ENCODE measurements around the gene SLC39A5. TPM values are rescaled to one million over a fixed set of nuclear protein-coding genes. Genes with fewer than 3 reads are reported as not detected.
A peak's percentile ranks its signal among the peaks of the same experiment; 100 is the strongest.
"Not testable (repeated sequence)": the region's sequence is repeated elsewhere in the genome, so short reads cannot be mapped to it uniquely, and the experiment has no call there.

SLC39A5 gene
- total RNA-seq, 2 donors from 2014 or later, result 306 to 333 TPM

- TF ChIP-seq CTCF (IDR thresholded peaks at IDR 0.05) (peak; percentile 64 to 94 (median 90)), POLR2A (IDR thresholded peaks at IDR 0.05) (no peak)
- no peak overlapping the region for H3K4me3 ChIP-seq
- H3K27ac ChIP-seq, result no peak overlapping the region
- no peaks in the 10 kb centered on the region for H3K27me3 ChIP-seq
- WGBS, 2 donors, result 23 to 53% methylated on average over 1 of the region's 1 CpG
- intact Hi-C loops (cut with DNase I), result no loop called here
- H3K36me3 ChIP-seq (replicated peaks in 1 of 2; ENCODE audit: insufficient read depth in 1 of 2, low read depth in 2 of 2), result no peaks in the 10 kb centered on the region
- ATAC-seq, result peak; percentile 20
- peak; percentile 85 to 90 (median 86) for DNase-seq
- H3K9me3 ChIP-seq, result no peaks in the 10 kb centered on the region
- peaks cover 13% of the 10 kb centered on the region for H3K4me1 ChIP-seq
Observed at GRCh38 chr12:56193025-56193578, 36.7 kb upstream of the SLC39A5 start.

- ATAC-seq (peak; percentile 28), DNase-seq (peak in 1 of 4 donors; percentile 10)
- H3K27ac ChIP-seq; H3K4me1 ChIP-seq; intact Hi-C loops (cut with DNase I); H3K9me3 ChIP-seq; H3K27me3 ChIP-seq; H3K36me3 ChIP-seq (replicated peaks in 1 of 2; ENCODE audit: insufficient read depth in 1 of 2, low read depth in 2 of 2); H3K4me3 ChIP-seq: not testable (repeated sequence)
- 74 to 84% methylated on average over 11 of the region's 11 CpGs for WGBS, 2 donors
Observed at GRCh38 chr12:56196818-56197550, 32.9 kb upstream of the SLC39A5 start.

- no peaks in the 10 kb centered on the region for H3K27me3 ChIP-seq
- no peaks in the 10 kb centered on the region for H3K9me3 ChIP-seq
- H3K4me3 ChIP-seq, result no peak overlapping the region
- intact Hi-C loops (cut with DNase I), result no loop called here
- H3K4me1 ChIP-seq, result no peaks in the 10 kb centered on the region
- TF ChIP-seq POLR2A (IDR thresholded peaks at IDR 0.05) (no peak), CTCF (IDR thresholded peaks at IDR 0.05) (no peak)
- WGBS, 2 donors, result 88% methylated on average over 9 of the region's 9 CpGs
- no peak for DNase-seq
- no peak for ATAC-seq
- H3K36me3 ChIP-seq (replicated peaks in 1 of 2; ENCODE audit: insufficient read depth in 1 of 2, low read depth in 2 of 2), result no peaks in the 10 kb centered on the region
- no peak overlapping the region for H3K27ac ChIP-seq
Observed at GRCh38 chr12:56197921-56198635, 31.8 kb upstream of the SLC39A5 start.

GRCh38 chr12:56198836-56199235 is 31.0 kb upstream of the SLC39A5 start:
- no peak for TF ChIP-seq CTCF (IDR thresholded peaks at IDR 0.05)
- no peak for TF ChIP-seq POLR2A (IDR thresholded peaks at IDR 0.05)
- Histone ChIP-seq H3K36me3 (replicated peaks in 1 of 2; ENCODE audit: insufficient read depth in 1 of 2, low read depth in 2 of 2) (no peaks in the 10 kb centered on the region), H3K27ac (no peak overlapping the region), H3K27me3 (no peaks in the 10 kb centered on the region), H3K4me3 (no peak overlapping the region), H3K9me3 (no peaks in the 10 kb centered on the region), H3K4me1 (no peaks in the 10 kb centered on the region)
- DNase-seq, result no peak
- WGBS, 2 donors, result 84 to 90% methylated on average over 1 of the region's 1 CpG
- ATAC-seq, result no peak
- intact Hi-C loops (cut with DNase I), result no loop called here

- no peak for DNase-seq
- Histone ChIP-seq H3K4me1 (no peaks in the 10 kb centered on the region), H3K9me3 (no peaks in the 10 kb centered on the region), H3K4me3 (no peak overlapping the region), H3K27me3 (no peaks in the 10 kb centered on the region), H3K36me3 (replicated peaks in 1 of 2; ENCODE audit: insufficient read depth in 1 of 2, low read depth in 2 of 2) (peaks cover 0 to 15% of the 10 kb centered on the region in 2 donors), H3K27ac (no peak overlapping the region)
- intact Hi-C loops (cut with DNase I), result no loop called here
- no peak for TF ChIP-seq CTCF (IDR thresholded peaks at IDR 0.05)
- no peak for TF ChIP-seq POLR2A (IDR thresholded peaks at IDR 0.05)
- no peak for ATAC-seq
- WGBS, 2 donors, result 37 to 45% methylated on average over 1 of the region's 1 CpG
Observed at GRCh38 chr12:56202366-56202765, 27.5 kb upstream of the SLC39A5 start.
